Measurements from ENCODE around the gene CYTH1.

The CYTH1 gene

GRCh38 chr17:78803186-78803845 is 21.2 kb upstream of the CYTH1 start:
- no peak for DNase-seq

GRCh38 chr17:78802459-78802858 is 20.4 kb upstream of the CYTH1 start:
- no peak for DNase-seq

- no peak for DNase-seq
Measured at GRCh38 chr17:78802008-78802407, 19.9 kb upstream of the CYTH1 start.

GRCh38 chr17:78800132-78800931 is 18.3 kb upstream of the CYTH1 start:
- DNase-seq = no peak

- DNase-seq = no peak
Measured at GRCh38 chr17:78798695-78799559, 16.9 kb upstream of the CYTH1 start.

- no peak for DNase-seq
Measured at GRCh38 chr17:78797691-78798585, 15.9 kb upstream of the CYTH1 start.

- DNase-seq = no peak
Measured at GRCh38 chr17:78797213-78797612, 15.1 kb upstream of the CYTH1 start.

GRCh38 chr17:78796517-78796900 is 14.4 kb upstream of the CYTH1 start:
- DNase-seq = no peak

GRCh38 chr17:78795861-78796516 is 13.9 kb upstream of the CYTH1 start:
- DNase-seq = no peak

GRCh38 chr17:78794864-78795640 is 13.0 kb upstream of the CYTH1 start:
- DNase-seq = no peak

GRCh38 chr17:78794399-78794798 is 12.3 kb upstream of the CYTH1 start:
- no peak for DNase-seq

GRCh38 chr17:78793968-78794367 is 11.9 kb upstream of the CYTH1 start:
- DNase-seq = no peak

GRCh38 chr17:78793415-78793814 is 11.3 kb upstream of the CYTH1 start:
- no peak for DNase-seq

- DNase-seq = no peak
Measured at GRCh38 chr17:78791840-78792709, 10.0 kb upstream of the CYTH1 start.

GRCh38 chr17:78790552-78790951 is 8.5 kb upstream of the CYTH1 start:
- no peak for DNase-seq

GRCh38 chr17:78789663-78790181 is 7.6 kb upstream of the CYTH1 start:
- DNase-seq = peak; percentile 46

- DNase-seq = no peak
Measured at GRCh38 chr17:78789149-78789662, 7.1 kb upstream of the CYTH1 start.

- DNase-seq = no peak
Measured at GRCh38 chr17:78788451-78788850, 6.4 kb upstream of the CYTH1 start.

- DNase-seq = no peak
Measured at GRCh38 chr17:78787444-78787843, 5.4 kb upstream of the CYTH1 start.

GRCh38 chr17:78785663-78786057 is 3.6 kb upstream of the CYTH1 start:
- DNase-seq = no peak

Measured in activated naive CD4-positive, alpha-beta T cell treated with anti-CD3 and anti-CD28 coated beads, Interleukin-2, amount 50 U/mL, for 16 hours (primary cell).